LHCN-M2 (cell line): ENCODE data around the gene PITPNM1. TPM values are rescaled to one million over a fixed set of nuclear protein-coding genes. Genes with fewer than 3 reads are reported as not detected.

Experiments
- total RNA-seq: library from RNA; depleted of rRNA; stranded (reverse); fragments of >200 nt; gene quantifications from 2 replicates; pipeline ENCODE4 v1.2.3, GENCODE V29; 2014; rRNA removed

PITPNM1 gene
- total RNA-seq, 1 experiment from 2014 or later = 34.5 TPM

Other genes with a start within 250 kb of the PITPNM1 start
- gene GRK2, start 238.9 kb downstream of the PITPNM1 start, total RNA-seq = 62.6 and 69.3 TPM in 2 replicates
- gene ANKRD13D, start 216.1 kb downstream of the PITPNM1 start, total RNA-seq = 31.3 and 42.1 TPM in 2 replicates
- 10.8 and 19.0 TPM in 2 replicates for gene SSH3, start 201.8 kb downstream of the PITPNM1 start, total RNA-seq
- gene POLD4, start 151.8 kb downstream of the PITPNM1 start, total RNA-seq = 114 and 138 TPM in 2 replicates
- gene CLCF1, start 131.8 kb downstream of the PITPNM1 start, total RNA-seq = 16.1 and 19.8 TPM in 2 replicates
- 6.7 and 12.3 TPM in 2 replicates for gene RAD9A, start 113.4 kb downstream of the PITPNM1 start, total RNA-seq
- gene PPP1CA, start 103.5 kb downstream of the PITPNM1 start, total RNA-seq = 239 and 247 TPM in 2 replicates
- gene TBC1D10C, start 101.3 kb downstream of the PITPNM1 start, total RNA-seq = not detected in 2 replicates
- gene CARNS1, start 89.7 kb downstream of the PITPNM1 start, total RNA-seq = 0.32 and 0.40 TPM in 2 replicates
- 56.1 and 83.8 TPM in 2 replicates for gene RPS6KB2, start 76.9 kb downstream of the PITPNM1 start, total RNA-seq
- 0.38 and 0.75 TPM in 2 replicates for gene PTPRCAP, start 67.7 kb downstream of the PITPNM1 start, total RNA-seq
- gene CORO1B, start 61.9 kb downstream of the PITPNM1 start, total RNA-seq = 85.9 and 105 TPM in 2 replicates
- gene GPR152, start 52.6 kb downstream of the PITPNM1 start, total RNA-seq = not detected in 2 replicates
- 1.2 and 3.1 TPM in 2 replicates for gene CABP4, start 50.0 kb downstream of the PITPNM1 start, total RNA-seq
- gene TMEM134, start 36.1 kb downstream of the PITPNM1 start, total RNA-seq = 45.6 and 47.5 TPM in 2 replicates
- gene AIP, start 22.3 kb downstream of the PITPNM1 start, total RNA-seq = 73.5 and 78.2 TPM in 2 replicates
- gene CDK2AP2, start 2.8 kb upstream of the PITPNM1 start, total RNA-seq = 31.9 and 34.0 TPM in 2 replicates
- not detected in 2 replicates for gene CABP2, start 18.1 kb upstream of the PITPNM1 start, total RNA-seq
- gene GSTP1, start 78.4 kb upstream of the PITPNM1 start, total RNA-seq = 446 and 608 TPM in 2 replicates
- 192 and 232 TPM in 2 replicates for gene NDUFV1, start 101.6 kb upstream of the PITPNM1 start, total RNA-seq
- 7.5 and 19.8 TPM in 2 replicates for gene NUDT8, start 124.6 kb upstream of the PITPNM1 start, total RNA-seq
- not detected in 2 replicates for gene TBX10, start 134.4 kb upstream of the PITPNM1 start, total RNA-seq
- gene ACY3, start 145.4 kb upstream of the PITPNM1 start, total RNA-seq = 0.23 TPM in 1 of 2 replicates, not detected in the other
- gene ALDH3B2, start 169.3 kb upstream of the PITPNM1 start, total RNA-seq = not detected in 2 replicates